Measurements from ENCODE around the gene ABI1. TPM values are rescaled to one million over a fixed set of nuclear protein-coding genes. Genes with fewer than 3 reads are reported as not detected.

Gene ABI1
- 50.7 to 60.0 TPM (median 52.6 TPM) in 5 replicates for total RNA-seq (2022; extraction: Qiagen RNA extraction)

GRCh38 chr10:26860443-26861204, at the start of gene ABI1:
Gene ABI1, minus strand, starts transcription at chr10:26860958. Its CDS starts 95 bp downstream, at chr10:26860863.

GRCh38 chr10:26697163-26697921, 163.4 kb downstream of the ABI1 start, which contains the start of gene PDSS1:
Gene PDSS1, plus strand, starts transcription at chr10:26697701. Its CDS starts 11 bp downstream, at chr10:26697712.

Other genes with a start within 250 kb of the ABI1 start
- 14.9 to 17.5 TPM (median 15.6 TPM) in 5 replicates for gene PDSS1, start 163.3 kb downstream of the ABI1 start, total RNA-seq (2022; extraction: Qiagen RNA extraction)
- 2.4 to 4.0 TPM (median 2.8 TPM) in 5 replicates for gene ANKRD26, start 239.5 kb upstream of the ABI1 start, total RNA-seq (2022; extraction: Qiagen RNA extraction)